MM.1S (cell line): ENCODE measurements around the gene RGL3.

Experiments
- EZH2 ChIP-seq: fragments of 300-600 bp; sonication (generic); optimal IDR thresholded peaks from 2 replicates; pipeline ENCODE3; 2017; ENCODE audit warnings: low read depth, mild to moderate bottlenecking, antibody characterized with exemption, low read length, mixed read lengths
- TF ChIP-seq, protein P1 (sequence below): fragments of 300-600 bp; sonication (generic); IDR thresholded peaks from 2 replicates; pipeline ENCODE4 v1.5.1; 2016; ENCODE audit warnings: antibody characterized with exemption, low read length, mixed read lengths

DNA sequence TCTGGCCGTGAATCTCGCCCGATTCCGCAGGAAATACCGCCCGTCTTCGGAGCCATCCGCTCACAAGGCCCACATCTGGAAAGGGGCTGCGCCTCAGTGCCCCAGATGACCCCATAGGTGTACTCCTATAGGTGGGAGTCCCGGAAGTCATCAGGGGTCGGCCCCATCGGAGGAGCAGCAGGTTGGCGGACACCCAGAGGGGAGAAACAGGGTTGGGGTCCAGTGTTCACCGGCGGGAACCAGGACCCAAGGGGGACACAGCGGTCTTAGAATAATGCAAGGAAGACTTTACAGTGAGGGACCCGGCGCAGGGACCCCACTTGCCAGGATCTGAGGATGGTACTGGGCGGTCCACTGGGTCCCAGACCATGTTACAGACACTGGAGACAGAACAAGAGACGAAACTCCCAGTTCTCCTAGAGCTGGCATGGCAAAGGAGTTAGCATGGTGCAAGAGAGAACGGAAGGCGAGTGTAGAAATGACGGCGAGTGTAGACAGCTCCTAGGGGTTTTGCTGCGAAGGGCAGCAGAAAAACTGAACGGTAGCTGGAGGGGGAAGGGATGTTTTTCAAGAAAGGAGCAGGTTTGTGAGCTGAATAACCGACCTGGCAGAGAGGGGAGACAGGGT, 4.2 kb upstream of the RGL3 start:
- TF ChIP-seq, protein P1, sequence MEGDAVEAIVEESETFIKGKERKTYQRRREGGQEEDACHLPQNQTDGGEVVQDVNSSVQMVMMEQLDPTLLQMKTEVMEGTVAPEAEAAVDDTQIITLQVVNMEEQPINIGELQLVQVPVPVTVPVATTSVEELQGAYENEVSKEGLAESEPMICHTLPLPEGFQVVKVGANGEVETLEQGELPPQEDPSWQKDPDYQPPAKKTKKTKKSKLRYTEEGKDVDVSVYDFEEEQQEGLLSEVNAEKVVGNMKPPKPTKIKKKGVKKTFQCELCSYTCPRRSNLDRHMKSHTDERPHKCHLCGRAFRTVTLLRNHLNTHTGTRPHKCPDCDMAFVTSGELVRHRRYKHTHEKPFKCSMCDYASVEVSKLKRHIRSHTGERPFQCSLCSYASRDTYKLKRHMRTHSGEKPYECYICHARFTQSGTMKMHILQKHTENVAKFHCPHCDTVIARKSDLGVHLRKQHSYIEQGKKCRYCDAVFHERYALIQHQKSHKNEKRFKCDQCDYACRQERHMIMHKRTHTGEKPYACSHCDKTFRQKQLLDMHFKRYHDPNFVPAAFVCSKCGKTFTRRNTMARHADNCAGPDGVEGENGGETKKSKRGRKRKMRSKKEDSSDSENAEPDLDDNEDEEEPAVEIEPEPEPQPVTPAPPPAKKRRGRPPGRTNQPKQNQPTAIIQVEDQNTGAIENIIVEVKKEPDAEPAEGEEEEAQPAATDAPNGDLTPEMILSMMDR, result no peak
- no peak for TF ChIP-seq EZH2
